Neural cell (in vitro differentiated cells): ENCODE data around the gene CADM1. TPM values are rescaled to one million over a fixed set of nuclear protein-coding genes. Genes with fewer than 3 reads are reported as not detected.

Experiments used
- H2AFZ ChIP-seq: fragments of 200-600, 300-800 bp; sonication (generic), shearing (Covaris generic); 2 replicates; pipeline ENCODE4 v1.6.0; 2014; ENCODE audit warnings: low read depth, mild to moderate bottlenecking, antibody characterized with exemption, low read length, moderate library complexity
- H3F3A ChIP-seq: fragments of 200-600 bp; shearing (Covaris generic); 2 replicates; pipeline ENCODE4 v1.6.1; 2016; ENCODE audit warnings: mild to moderate bottlenecking, moderate library complexity, mixed read lengths, antibody characterized with exemption, low read length; ENCODE audit not compliant: insufficient read depth, poor library complexity, severe bottlenecking
- H3K27ac ChIP-seq: fragments of 200-600, 300-800 bp; sonication (generic), shearing (Covaris generic); 2 replicates; pipeline ENCODE4 v1.5.1; 2014; ENCODE audit warnings: mild to moderate bottlenecking, low read length, moderate library complexity
- H3K27me3 ChIP-seq: fragments of 300-800, 200-600 bp; sonication (generic), shearing (Covaris generic); 2 replicates; pipeline ENCODE4 v1.6.0; 2014; ENCODE audit warnings: mild to moderate bottlenecking, low read depth, low read length, moderate library complexity; ENCODE audit not compliant: insufficient read depth
- H3K36me3 ChIP-seq: fragments of 300-800, 200-600 bp; sonication (generic), shearing (Covaris generic); 2 replicates; pipeline ENCODE4 v1.5.1; 2014; ENCODE audit warnings: mild to moderate bottlenecking, antibody characterized with exemption, low read length, moderate library complexity; ENCODE audit not compliant: insufficient read depth
- H3K4me2 ChIP-seq: fragments of 300-800, 200-600 bp; sonication (generic), shearing (Covaris generic); 2 replicates; pipeline ENCODE4 v1.6.0; 2014; ENCODE audit warnings: mild to moderate bottlenecking, low read length
- H3K4me3 ChIP-seq: fragments of 300-800, 200-600 bp; sonication (generic), shearing (Covaris generic); 2 replicates; pipeline ENCODE4 v1.5.1; 2014; ENCODE audit warnings: mild to moderate bottlenecking, low read length, moderate library complexity
- H3K79me2 ChIP-seq: fragments of 200-600 bp; shearing (Covaris generic); replicated peaks from 2 replicates; pipeline ENCODE4 v1.6.0; 2014; ENCODE audit warnings: mild to moderate bottlenecking, low read length, moderate library complexity; ENCODE audit not compliant: insufficient read depth
- H3K9ac ChIP-seq: fragments of 300-800, 200-600 bp; sonication (generic), shearing (Covaris generic); 2 replicates; pipeline ENCODE4 v1.6.1; 2016; ENCODE audit warnings: mild to moderate bottlenecking, low read length, mixed read lengths
- H3K9me2 ChIP-seq: fragments of 200-600 bp; shearing (Covaris generic); 2 replicates; pipeline ENCODE4 v1.6.1; 2016; ENCODE audit warnings: mild to moderate bottlenecking, low read length, mixed read lengths; ENCODE audit not compliant: insufficient read depth
- H3K9me3 ChIP-seq: fragments of 200-600, 300-800 bp; sonication (generic), shearing (Covaris generic); 2 replicates; pipeline ENCODE4 v1.6.1; 2016; ENCODE audit warnings: mild to moderate bottlenecking, mixed run types, low read length, moderate library complexity, mixed read lengths
- H4K20me1 ChIP-seq: fragments of 200-600 bp; shearing (Covaris generic); 2 replicates; pipeline ENCODE4 v1.6.1; 2016; ENCODE audit warnings: mild to moderate bottlenecking, mixed run types; ENCODE audit not compliant: insufficient read depth
- CTCF ChIP-seq: fragments of 450-650 bp; IDR thresholded peaks from 2 replicates; pipeline ENCODE4 v1.5.1; 2014; ENCODE audit warnings: antibody characterized with exemption, mild to moderate bottlenecking, moderate library complexity; ENCODE audit not compliant: poor library complexity, severe bottlenecking
- EP300 ChIP-seq: fragments of 450-650 bp; conservative IDR thresholded peaks from 2 replicates; pipeline ENCODE4 v1.6.1; 2014; ENCODE audit warnings: antibody characterized with exemption, mild to moderate bottlenecking, moderate library complexity; ENCODE audit not compliant: poor library complexity, severe bottlenecking
- EZH2 ChIP-seq: fragments of 200-600, 300-800 bp; shearing (Covaris generic), sonication (generic); IDR thresholded peaks from 2 replicates; pipeline ENCODE4 v1.6.1; 2014; ENCODE audit warnings: antibody characterized with exemption, low read length, borderline replicate concordance, mild to moderate bottlenecking; ENCODE audit not compliant: insufficient read depth, poor library complexity, severe bottlenecking
- POLR2AphosphoS5 ChIP-seq: IDR thresholded peaks from 2 replicates; pipeline ENCODE4 v1.6.1; 2012
- RAD21 ChIP-seq: fragments of 450-650 bp; conservative IDR thresholded peaks from 2 replicates; pipeline ENCODE4 v1.6.1; 2014; ENCODE audit warnings: antibody characterized with exemption, mild to moderate bottlenecking, moderate library complexity
- REST ChIP-seq: IDR thresholded peaks from 2 replicates; pipeline ENCODE4 v1.6.1; 2012; ENCODE audit warnings: borderline replicate concordance
- SMC3 ChIP-seq: fragments of 450-650 bp; conservative IDR thresholded peaks from 2 replicates; pipeline ENCODE4 v1.6.1; 2014; ENCODE audit warnings: antibody characterized with exemption, mild to moderate bottlenecking, moderate library complexity; ENCODE audit not compliant: poor library complexity
- TAF1 ChIP-seq: IDR thresholded peaks from 2 replicates; pipeline ENCODE4 v1.6.1; 2012; ENCODE audit warnings: low read depth
- polyA plus RNA-seq: library from polyadenylated mRNA; depleted of rRNA; stranded (reverse); fragments of >200 nt; gene quantifications from 2 replicates; pipeline ENCODE4 v1.2.3, GENCODE V29; 2014

The CADM1 gene
- polyA plus RNA-seq, 1 donor from 2014 or later, result 92.1 TPM

GRCh38 chr11:115389790-115390189 lies 114.4 kb downstream of the CADM1 start:
- Histone ChIP-seq H4K20me1 (no peaks in the 10 kb centered on the region), H3K27ac (no peak overlapping the region), H2AFZ (no peak overlapping the region), H3K27me3 (no peaks in the 10 kb centered on the region), H3K9ac (no peak overlapping the region), H3K9me2 (no peaks in the 10 kb centered on the region), H3K36me3 (no peaks in the 10 kb centered on the region), H3K9me3 (no peaks in the 10 kb centered on the region), H3K79me2 (peaks cover 12% of the 10 kb centered on the region), H3K4me3 (no peak overlapping the region), H3K4me2 (no peak overlapping the region), H3F3A (no peaks in the 10 kb centered on the region)
- TF ChIP-seq TAF1, result no peak
- TF ChIP-seq POLR2AphosphoS5, result no peak
- no peak for TF ChIP-seq EP300
- TF ChIP-seq RAD21, result no peak
- TF ChIP-seq CTCF, result no peak
- no peak for TF ChIP-seq SMC3
- no peak for TF ChIP-seq REST

GRCh38 chr11:115385226-115385625 lies 119.0 kb downstream of the CADM1 start:
- H3F3A ChIP-seq, result no peaks in the 10 kb centered on the region
- no peak overlapping the region for H2AFZ ChIP-seq
- TF ChIP-seq RAD21 (no peak), REST (no peak), EP300 (no peak), TAF1 (no peak), SMC3 (no peak), EZH2 (no peak)
- no peak overlapping the region for H3K4me2 ChIP-seq
- H3K79me2 ChIP-seq, result peaks cover 15% of the 10 kb centered on the region
- no peak overlapping the region for H3K27ac ChIP-seq
- H3K9ac ChIP-seq, result no peak overlapping the region
- no peaks in the 10 kb centered on the region for H3K27me3 ChIP-seq
- H3K4me3 ChIP-seq, result no peak overlapping the region
- no peaks in the 10 kb centered on the region for H3K36me3 ChIP-seq
- no peaks in the 10 kb centered on the region for H3K9me2 ChIP-seq
- no peaks in the 10 kb centered on the region for H3K9me3 ChIP-seq
- no peaks in the 10 kb centered on the region for H4K20me1 ChIP-seq
